Non-pigmented ciliary epithelial cell (primary cell): ENCODE data around the gene TOX4.
"Not testable (repeated sequence)": the region's sequence is repeated elsewhere in the genome, so short reads cannot be mapped to it uniquely, and the experiment has no call there.

Experiments
- DNase-seq: peaks from one replicate; pipeline ENCODE4 v3.0.0-alpha.2; 2010; ENCODE audit warnings: low read depth

Gene TOX4

DNA sequence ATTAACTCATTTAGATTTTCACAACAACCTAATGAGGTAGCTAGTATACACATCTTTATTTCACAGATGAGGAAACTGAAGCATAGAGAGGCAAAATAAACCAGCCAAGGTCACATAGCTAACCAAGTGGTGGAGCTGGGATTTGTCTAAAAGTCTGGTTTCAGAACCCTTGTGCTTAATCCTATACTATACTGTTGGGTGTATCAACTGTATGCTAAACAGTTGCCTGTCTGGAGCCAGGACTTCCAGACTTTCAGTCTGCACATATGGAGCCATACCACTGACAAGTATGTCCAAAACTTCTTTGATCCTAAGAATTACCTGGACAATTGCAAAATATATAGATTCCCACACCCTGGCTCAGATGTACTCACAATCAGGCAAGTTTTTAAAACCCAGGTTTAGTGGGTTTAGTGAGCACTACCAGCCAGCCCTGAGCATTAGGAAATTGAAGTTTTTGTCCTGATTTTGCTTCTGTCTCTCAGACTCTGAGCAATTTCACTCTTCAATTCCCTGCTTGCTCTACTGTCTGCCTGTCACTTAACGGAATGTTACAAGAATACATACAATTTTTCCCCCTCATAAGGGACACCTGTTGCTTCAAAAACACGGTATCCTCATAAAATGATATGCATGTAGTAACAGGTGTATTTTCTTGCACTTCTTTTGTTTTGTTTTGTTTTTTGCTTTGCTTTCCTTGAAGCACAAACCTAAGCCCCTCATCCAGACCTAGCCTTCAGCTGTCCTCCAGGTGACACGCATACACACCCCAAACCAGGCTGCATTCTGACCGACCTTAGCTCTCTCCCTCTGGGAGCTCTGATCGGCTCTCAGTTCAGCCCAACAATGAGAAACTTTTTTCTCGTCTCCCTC is 58.8 kb downstream of the TOX4 start:
- no peak for DNase-seq

DNA sequence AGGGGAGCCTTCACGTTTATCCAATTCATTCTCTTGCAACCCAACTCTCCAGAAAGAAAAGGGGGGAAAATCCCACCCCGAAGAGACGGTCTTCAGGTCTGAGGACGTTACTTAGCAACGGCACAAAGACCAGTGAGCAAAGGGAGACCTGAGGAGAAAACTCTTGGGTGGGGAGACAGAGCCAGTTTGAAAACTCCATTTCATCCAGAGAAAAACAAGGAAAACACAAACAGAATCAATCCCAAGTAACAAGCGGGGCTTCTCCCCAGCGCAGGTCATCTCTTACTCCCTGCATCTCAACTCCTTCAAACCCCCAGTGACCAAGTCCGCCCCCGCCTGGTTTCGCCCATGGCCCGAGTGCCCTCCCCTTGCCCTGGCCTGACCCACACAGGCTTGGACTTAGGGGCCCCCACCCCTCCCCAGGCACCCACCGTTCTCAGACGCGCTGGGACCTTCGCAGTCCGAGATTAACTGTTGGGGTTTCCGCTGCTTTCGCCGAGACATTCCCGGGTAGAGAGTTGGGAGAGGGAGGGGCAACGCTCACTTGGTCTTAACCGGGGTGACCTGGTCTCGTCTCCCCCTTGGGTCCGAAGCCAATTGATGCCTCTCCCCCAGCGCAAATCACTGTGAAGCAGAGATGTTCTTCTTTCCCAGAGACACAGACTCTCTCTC is 59.6 kb downstream of the TOX4 start:
- no peak for DNase-seq

DNA sequence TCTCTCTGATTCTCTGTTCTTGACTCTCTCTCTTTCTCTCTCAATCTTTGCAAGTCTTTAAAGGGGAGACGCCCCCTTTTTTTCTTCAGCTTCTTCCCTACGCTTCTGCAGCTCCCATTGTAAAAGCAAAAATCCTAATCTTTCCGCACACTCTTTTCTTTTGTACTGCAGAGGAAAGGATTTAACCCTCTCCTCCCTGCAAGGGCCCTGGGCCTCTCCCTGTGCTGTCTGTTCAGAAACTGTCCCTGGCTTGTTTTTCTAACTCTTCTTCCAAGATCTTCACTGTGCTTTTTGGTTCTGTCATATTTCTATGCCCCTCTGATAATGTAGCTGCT is 60.1 kb downstream of the TOX4 start:
- no peak for DNase-seq

DNA sequence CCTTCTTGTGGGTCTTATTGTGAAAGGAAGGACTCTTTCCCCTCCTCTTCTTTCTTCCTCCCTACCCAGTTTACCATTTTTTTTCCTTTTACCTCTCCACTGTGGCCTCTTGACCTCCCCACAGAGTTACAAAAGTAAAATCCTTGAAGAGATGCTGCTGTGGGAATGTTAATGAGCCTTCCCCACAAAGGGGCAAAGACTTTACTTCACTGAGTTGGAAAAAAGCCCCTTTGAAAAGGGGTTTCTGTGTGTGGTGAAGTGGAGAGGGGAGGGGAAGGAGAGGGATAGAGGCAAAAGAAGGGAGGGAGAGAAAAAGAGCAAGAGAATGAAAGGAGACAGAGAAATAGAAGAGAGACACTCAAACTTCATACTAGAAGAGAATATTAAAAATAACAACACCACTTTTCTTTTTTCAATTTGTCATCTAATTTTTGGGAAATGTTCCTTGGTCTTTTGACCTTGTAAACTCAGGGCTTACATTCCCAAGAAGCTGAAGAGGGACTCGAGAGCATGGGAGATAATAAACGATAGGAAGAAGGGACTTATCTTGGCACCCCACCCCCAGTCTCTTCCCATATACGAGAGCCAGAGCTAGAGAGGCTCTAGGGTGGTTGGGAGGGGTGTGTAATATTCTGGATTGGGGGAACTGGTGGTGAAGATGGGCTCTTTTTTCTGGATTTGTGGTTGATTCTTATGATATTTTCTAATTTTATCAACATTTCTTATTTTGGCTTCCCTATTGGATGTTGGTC is 62.4 kb downstream of the TOX4 start:
- DNase-seq, result no peak

DNA sequence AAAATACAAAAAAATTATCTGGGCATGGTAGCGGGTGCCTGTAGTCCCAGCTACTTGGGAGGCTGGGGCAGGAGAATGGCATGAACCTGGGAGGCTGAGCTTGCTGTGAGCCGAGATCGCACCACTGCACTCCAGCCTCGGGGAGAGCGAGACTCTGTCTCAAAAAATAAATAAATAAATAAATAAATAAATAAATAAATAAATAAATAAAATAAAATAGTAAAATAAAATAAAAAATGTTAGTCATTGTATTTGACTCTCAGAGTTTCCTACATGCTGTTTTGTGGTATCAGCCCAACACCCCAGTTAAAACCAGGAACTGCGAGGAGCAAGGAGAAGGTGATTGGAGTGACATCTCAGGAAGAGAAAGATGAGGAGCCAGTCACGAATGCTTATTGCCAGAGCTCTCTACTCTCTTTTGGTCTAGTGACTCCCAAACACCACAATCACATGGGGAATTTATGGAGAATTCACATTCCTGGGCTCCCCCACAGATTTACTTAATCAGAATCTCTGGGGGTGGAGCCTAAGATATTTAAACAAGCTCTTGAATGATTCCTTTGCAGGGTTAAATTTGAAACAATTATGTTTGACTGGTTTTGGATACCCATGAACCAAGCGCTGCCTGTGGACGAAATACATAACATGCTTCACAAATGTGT is 64.5 kb downstream of the TOX4 start:
- no peak for DNase-seq

DNA sequence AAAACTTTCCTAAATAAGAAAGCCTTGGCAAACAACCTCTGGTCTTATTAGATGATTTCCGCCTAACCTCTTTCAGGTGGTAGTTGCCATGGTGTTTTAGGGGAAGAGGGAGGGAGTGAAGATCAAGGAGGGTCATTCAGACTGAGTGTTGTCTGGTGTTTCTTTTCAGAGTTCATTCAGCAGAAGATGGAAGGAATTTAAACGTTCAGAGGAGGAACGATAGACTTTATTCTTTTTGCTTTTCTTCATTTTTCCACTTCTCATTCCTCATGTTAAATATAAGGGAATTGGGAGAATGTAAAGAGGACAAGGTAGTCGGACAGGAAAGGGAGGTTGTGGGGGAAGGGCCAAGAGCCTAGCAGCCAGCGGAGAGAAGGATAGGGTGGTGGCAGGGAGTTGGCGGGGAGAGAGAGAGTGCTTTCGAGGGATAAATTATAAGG is 66.5 kb downstream of the TOX4 start:
- DNase-seq, result no peak

DNA sequence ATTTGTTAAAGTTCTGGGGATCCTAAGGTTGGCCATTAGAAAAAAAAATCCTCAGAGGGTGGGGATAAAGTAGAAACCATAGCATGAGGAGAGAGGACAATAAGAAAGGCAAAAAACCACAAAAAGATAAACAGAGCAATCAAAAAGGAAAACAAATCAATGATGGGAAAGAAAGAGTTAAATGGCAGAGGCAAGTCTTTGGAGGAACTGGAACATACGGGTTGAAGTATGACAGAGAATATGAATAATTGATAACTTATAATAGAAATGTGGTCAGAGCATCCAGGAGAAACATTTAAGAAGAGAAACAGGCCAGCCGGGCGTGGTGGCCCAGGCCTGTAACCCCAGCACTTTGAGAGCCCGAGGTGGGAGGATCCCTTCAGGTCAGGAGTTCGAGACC is 67.0 kb downstream of the TOX4 start:
- no peak for DNase-seq

DNA sequence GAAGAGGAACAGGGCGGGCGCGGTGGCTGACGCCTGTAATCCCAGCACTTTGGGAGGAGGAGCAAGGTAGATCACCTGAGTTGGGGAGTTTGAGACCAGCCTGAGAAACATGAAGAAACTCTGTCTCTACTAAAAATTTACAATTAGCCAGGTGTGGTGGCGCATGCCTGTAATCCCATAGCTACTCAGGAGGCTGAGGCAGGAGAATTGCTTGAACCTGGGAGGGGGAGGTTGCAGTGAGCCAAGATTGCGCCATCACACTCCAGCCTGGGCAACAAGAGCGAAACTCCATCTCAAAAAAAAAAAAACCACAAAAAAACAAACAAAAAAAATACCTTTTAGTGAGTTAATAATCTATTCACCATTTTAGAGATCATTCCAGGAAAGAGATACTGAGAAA is 67.6 kb downstream of the TOX4 start:
- not testable (repeated sequence) for DNase-seq
